ENCODE measurements around the gene SFI1.

- no peak for TF ChIP-seq EZH2phosphoT487 (IDR thresholded peaks at IDR 0.05; ENCODE audit: borderline replicate concordance)
- no peak for TF ChIP-seq CTCF (conservative IDR thresholded peaks at IDR 0.05; ENCODE audit: low read length)
Observed at GRCh38 chr22:31538815-31539214, 42.5 kb downstream of the SFI1 start.

Measured in Loucy (cell line).